TTC549 (cell line): ENCODE results near the gene UMODL1.

Experiments used
- FAIRE-seq: peaks from 2 replicates; lab custom pipeline; 2012; peaks lifted over from hg19 to GRCh38; lab: Jason Lieb, UNC

Gene UMODL1

GRCh38 chr21:42097274-42097673 is 26.2 kb downstream of the UMODL1 start:
- no peak for FAIRE-seq

GRCh38 chr21:42097860-42098454 is 26.8 kb downstream of the UMODL1 start:
- FAIRE-seq = no peak

- FAIRE-seq = no peak
Measured at GRCh38 chr21:42098957-42099505, 27.9 kb downstream of the UMODL1 start.

- FAIRE-seq = no peak
Measured at GRCh38 chr21:42101246-42101645, 30.1 kb downstream of the UMODL1 start.

GRCh38 chr21:42102076-42102475 is 31.0 kb downstream of the UMODL1 start:
- FAIRE-seq = no peak

- no peak for FAIRE-seq
Measured at GRCh38 chr21:42102526-42102925, 31.4 kb downstream of the UMODL1 start.

- FAIRE-seq = no peak
Measured at GRCh38 chr21:42102991-42103390, 31.9 kb downstream of the UMODL1 start.

GRCh38 chr21:42103843-42104242 is 32.7 kb downstream of the UMODL1 start:
- no peak for FAIRE-seq

GRCh38 chr21:42105476-42106315 is 34.6 kb downstream of the UMODL1 start:
- no peak for FAIRE-seq

GRCh38 chr21:42106425-42106824 is 35.3 kb downstream of the UMODL1 start:
- FAIRE-seq = no peak

GRCh38 chr21:42107177-42107880 is 36.2 kb downstream of the UMODL1 start:
- FAIRE-seq = no peak

- no peak for FAIRE-seq
Measured at GRCh38 chr21:42107881-42108553, 36.9 kb downstream of the UMODL1 start.

GRCh38 chr21:42108554-42109340 is 37.6 kb downstream of the UMODL1 start:
- no peak for FAIRE-seq

GRCh38 chr21:42109473-42109872 is 38.4 kb downstream of the UMODL1 start:
- FAIRE-seq = no peak

GRCh38 chr21:42109873-42110525 is 38.9 kb downstream of the UMODL1 start:
- FAIRE-seq = no peak

GRCh38 chr21:42110691-42111469 is 39.8 kb downstream of the UMODL1 start:
- FAIRE-seq = no peak

GRCh38 chr21:42111470-42111743 is 40.3 kb downstream of the UMODL1 start:
- no peak for FAIRE-seq

GRCh38 chr21:42111811-42112210 is 40.7 kb downstream of the UMODL1 start:
- FAIRE-seq = no peak

- no peak for FAIRE-seq
Measured at GRCh38 chr21:42112238-42112637, 41.1 kb downstream of the UMODL1 start.

- FAIRE-seq = no peak
Measured at GRCh38 chr21:42112857-42113256, 41.7 kb downstream of the UMODL1 start.
